IPS DF 6.9 (cell line): ENCODE data around the gene SRC.

Experiments
- DNase-seq: peaks from one replicate; pipeline ENCODE4 v3.0.0-alpha.2; 2013; ENCODE audit warnings: low read depth, low spot score
- H3K27ac ChIP-seq: one replicate; pipeline ENCODE4 v1.5.1; 2013; ENCODE audit warnings: low read length, control low read depth
- H3K27me3 ChIP-seq: 2 replicates; pipeline ENCODE4 v1.6.1; 2013; ENCODE audit warnings: mild to moderate bottlenecking, low read length; ENCODE audit not compliant: control insufficient read depth, insufficient read depth
- H3K36me3 ChIP-seq: 2 replicates; pipeline ENCODE4 v1.6.1; 2013; ENCODE audit warnings: low read length; ENCODE audit not compliant: control insufficient read depth, insufficient read depth
- H3K4me1 ChIP-seq: 2 replicates; pipeline ENCODE4 v1.6.1; 2013; ENCODE audit warnings: low read length; ENCODE audit not compliant: control insufficient read depth, insufficient read depth
- H3K4me3 ChIP-seq: 2 replicates; pipeline ENCODE4 v1.5.1; 2013; ENCODE audit warnings: mild to moderate bottlenecking, low read length
- H3K9me3 ChIP-seq: 2 replicates; pipeline ENCODE4 v1.6.1; 2013; ENCODE audit warnings: low read length, inconsistent platforms; ENCODE audit not compliant: control insufficient read depth, insufficient read depth
- WGBS: extraction: QIAGEN DNeasy Blood & Tissue Kit; methylation state at CpG from one replicate; pipeline ENCODE4 v1.1.7; 2013; ENCODE audit warnings: mixed read lengths, missing lambda C conversion rate; ENCODE audit not compliant: insufficient read length, insufficient coverage; 5-methylcytosine and 5-hydroxymethylcytosine counted together

The SRC gene

GRCh38 chr20:37351689-37352607, 6.0 kb downstream of the SRC start:
- Histone ChIP-seq H3K27me3 (no peaks in the 10 kb centered on the region), H3K27ac (no peak overlapping the region), H3K4me3 (no peak overlapping the region), H3K9me3 (no peaks in the 10 kb centered on the region), H3K36me3 (peaks cover under 1% of the 10 kb centered on the region; the same call in 1 of the 2 replicates), H3K4me1 (peaks cover 2% of the 10 kb centered on the region; the same call in 1 of the 2 replicates)
- DNase-seq, result no peak
- no CpG with 5 or more reads among the region's 12 CpGs for WGBS

- Histone ChIP-seq H3K4me3 (no peak overlapping the region), H3K27ac (no peak overlapping the region), H3K4me1 (no peaks in the 10 kb centered on the region), H3K27me3 (no peaks in the 10 kb centered on the region), H3K9me3 (no peaks in the 10 kb centered on the region), H3K36me3 (peaks cover 2% of the 10 kb centered on the region; the same call in 1 of the 2 replicates)
- no CpG with 5 or more reads among the region's 11 CpGs for WGBS
- DNase-seq, result no peak
Measured at GRCh38 chr20:37352608-37352980, 6.7 kb downstream of the SRC start.

DNA sequence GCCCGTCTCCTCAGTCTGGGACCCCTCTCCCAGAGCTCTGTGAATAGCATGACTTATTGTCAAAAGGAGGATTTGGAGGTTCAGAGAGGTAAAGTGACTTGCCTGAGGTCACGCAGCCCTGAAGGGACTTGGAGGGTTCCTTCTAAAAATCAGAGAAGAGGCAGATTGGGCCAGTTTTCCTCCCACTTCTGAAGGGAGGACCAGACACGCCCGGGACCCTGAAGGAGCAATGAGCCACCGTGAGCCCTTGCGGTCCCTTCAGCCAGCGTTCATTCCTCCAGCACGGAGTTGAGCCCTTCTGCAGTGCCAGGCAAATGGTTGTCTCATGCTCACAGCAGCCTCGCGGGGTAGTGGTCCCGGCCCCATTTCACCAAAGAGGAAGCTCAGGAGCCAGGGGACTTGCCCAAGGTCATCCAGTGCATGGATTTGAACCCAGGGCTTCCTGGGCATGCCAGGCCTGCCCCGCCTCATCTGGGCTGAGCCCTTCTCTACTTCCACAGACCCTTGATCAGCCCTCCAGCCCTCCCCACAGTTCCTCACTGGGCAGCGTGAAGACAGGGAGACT, 7.4 kb downstream of the SRC start:
- no peaks in the 10 kb centered on the region for H3K4me1 ChIP-seq
- no peaks in the 10 kb centered on the region for H3K27me3 ChIP-seq
- WGBS, result no CpG with 5 or more reads among the region's 13 CpGs
- no peaks in the 10 kb centered on the region for H3K9me3 ChIP-seq
- H3K36me3 ChIP-seq, result peaks cover 2% of the 10 kb centered on the region; the same call in 1 of the 2 replicates
- no peak for DNase-seq
- H3K4me3 ChIP-seq, result no peak overlapping the region
- H3K27ac ChIP-seq, result no peak overlapping the region

DNA sequence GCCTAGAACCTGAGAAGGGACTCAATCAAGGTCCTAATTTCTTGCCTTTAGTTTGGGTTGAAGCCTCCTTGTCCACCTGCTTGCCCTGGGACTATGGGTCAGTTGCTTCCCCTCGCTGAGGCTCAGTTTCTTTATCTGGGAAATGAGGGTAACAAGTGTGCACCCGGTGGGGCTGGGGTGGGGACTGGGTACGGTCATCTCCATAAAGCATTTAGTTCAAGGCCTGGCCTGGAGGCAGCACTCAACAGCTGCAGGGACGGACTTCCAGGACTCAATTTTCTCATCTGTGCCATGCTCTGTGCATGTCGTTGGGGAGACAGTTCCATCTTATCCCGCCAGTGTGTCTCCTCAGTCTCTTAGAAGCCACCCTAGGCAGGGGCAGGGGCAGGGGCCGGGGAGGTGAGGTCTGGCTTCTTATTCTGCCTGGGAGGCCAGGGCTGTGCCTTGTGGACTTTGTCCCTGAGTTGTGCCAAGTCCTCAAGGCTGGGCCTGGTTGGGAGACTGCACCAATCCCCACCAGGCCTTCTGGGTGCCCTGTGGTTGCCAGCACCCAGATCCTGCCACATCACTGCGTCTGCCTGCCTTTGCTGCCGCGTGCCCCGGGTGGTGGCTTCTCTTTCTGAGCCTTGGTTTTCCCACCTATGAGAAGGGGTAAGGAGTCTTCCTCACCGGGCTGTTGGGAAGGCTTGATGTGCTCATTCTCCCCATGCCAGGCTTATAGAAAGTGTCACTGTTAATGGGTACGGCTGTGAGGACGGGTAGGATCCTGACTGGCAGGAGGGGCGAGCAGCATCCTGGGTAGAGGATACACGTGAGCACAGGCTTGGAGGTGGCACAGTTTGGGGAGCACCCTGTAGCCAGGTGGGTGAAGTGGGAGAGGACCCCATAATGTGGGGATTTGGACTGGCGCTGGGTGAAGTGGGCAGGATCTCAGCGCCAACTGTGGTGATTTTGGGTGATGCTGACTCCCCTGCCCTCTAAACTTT, 8.6 kb downstream of the SRC start:
- DNase-seq, result no peak
- H3K27me3 ChIP-seq, result no peaks in the 10 kb centered on the region
- no peak overlapping the region for H3K4me3 ChIP-seq
- peaks cover 2% of the 10 kb centered on the region; the same call in 1 of the 2 replicates for H3K36me3 ChIP-seq
- WGBS, result no CpG with 5 or more reads among the region's 18 CpGs
- no peaks in the 10 kb centered on the region for H3K9me3 ChIP-seq
- no peaks in the 10 kb centered on the region for H3K4me1 ChIP-seq
- no peak overlapping the region for H3K27ac ChIP-seq

- Histone ChIP-seq H3K4me1 (no peaks in the 10 kb centered on the region), H3K36me3 (peaks cover 2% of the 10 kb centered on the region; the same call in 1 of the 2 replicates), H3K9me3 (no peaks in the 10 kb centered on the region), H3K4me3 (no peak overlapping the region), H3K27ac (no peak overlapping the region), H3K27me3 (no peaks in the 10 kb centered on the region)
- WGBS, result no CpG with 5 or more reads among the region's 15 CpGs
- no peak for DNase-seq
Measured at GRCh38 chr20:37355252-37356180, 9.6 kb downstream of the SRC start.

DNA sequence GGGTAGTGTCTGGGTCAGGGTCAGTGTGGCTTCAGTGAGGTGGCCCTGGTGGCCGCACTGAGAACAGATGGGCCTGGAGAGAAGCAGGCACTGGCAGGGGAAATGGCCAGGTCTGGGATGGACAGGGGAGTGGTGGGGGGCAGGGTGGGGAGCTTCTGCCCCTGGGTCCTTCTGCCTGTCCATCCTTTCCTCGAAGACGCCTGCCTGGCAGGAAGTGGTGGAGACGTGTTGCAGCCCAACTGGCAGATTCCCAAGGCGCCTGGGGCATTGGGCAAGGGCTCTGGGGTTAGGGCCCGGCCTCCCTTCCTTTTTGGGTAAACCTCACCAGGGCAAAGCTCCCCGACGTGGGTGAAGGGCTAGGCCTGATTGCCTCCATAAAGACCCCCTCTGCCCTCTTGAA, 10.4 kb downstream of the SRC start:
- H3K9me3 ChIP-seq, result no peaks in the 10 kb centered on the region
- no CpG with 5 or more reads among the region's 8 CpGs for WGBS
- H3K4me3 ChIP-seq, result no peak overlapping the region
- no peak for DNase-seq
- H3K4me1 ChIP-seq, result no peaks in the 10 kb centered on the region
- no peaks in the 10 kb centered on the region for H3K27me3 ChIP-seq
- no peak overlapping the region for H3K27ac ChIP-seq
- peaks cover 2% of the 10 kb centered on the region; the same call in 1 of the 2 replicates for H3K36me3 ChIP-seq

GRCh38 chr20:37356961-37357371, 11.0 kb downstream of the SRC start:
- WGBS, result no CpG with 5 or more reads among the region's 11 CpGs
- no peak for DNase-seq
- Histone ChIP-seq H3K27me3 (no peaks in the 10 kb centered on the region), H3K4me3 (no peak overlapping the region), H3K27ac (no peak overlapping the region), H3K4me1 (no peaks in the 10 kb centered on the region), H3K9me3 (no peaks in the 10 kb centered on the region), H3K36me3 (peaks cover 2% of the 10 kb centered on the region; the same call in 1 of the 2 replicates)

DNA sequence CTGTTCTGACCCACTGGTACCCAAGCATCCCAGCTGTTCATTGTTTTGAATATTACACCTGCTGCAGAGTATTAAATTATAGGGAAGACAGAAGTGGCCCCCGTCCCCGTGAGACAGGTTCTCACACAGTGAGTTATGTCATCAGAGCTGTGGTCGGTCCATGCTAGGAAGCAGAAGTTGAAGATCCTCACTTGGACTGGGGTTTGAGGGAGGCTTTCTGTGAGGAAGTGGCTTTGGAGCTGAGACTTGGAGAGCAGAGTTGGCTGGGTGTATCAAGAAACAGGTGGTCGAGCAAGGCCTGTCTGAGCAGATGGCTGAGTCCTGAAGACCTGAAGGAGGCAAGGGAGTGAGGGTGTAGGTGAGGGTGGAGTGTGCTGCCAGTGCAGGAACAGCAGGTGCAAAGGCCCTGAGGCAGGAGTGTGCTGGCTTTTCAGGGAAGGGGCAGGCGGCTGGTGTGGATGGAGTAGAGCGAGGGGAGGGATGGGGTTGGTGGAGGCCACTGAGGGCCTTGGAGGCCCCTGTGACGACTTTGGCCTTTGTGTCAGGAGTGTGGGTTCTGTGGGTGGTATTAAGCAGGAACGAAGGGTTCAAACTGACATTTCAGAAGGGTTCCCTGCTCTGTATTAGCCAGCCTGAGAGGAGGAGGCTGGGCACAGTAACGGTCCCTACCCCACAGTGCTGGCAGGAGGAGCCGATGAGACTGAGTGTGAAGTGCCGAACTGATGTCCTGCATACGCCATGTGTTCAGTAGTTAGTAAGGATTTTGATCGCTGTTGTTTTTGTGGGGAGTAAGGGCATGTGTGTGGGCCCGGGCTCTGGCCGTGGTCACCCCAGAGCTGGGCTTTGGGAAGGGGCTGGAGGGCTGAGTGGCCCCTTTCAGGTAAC, 11.8 kb downstream of the SRC start:
- Histone ChIP-seq H3K27me3 (no peaks in the 10 kb centered on the region), H3K4me3 (no peak overlapping the region)
- no peak for DNase-seq

More for the DNA sequence above, 11.8 kb downstream of the SRC start:
- H3K4me1 ChIP-seq, result no peaks in the 10 kb centered on the region
- no peaks in the 10 kb centered on the region for H3K9me3 ChIP-seq
- H3K27ac ChIP-seq, result no peak overlapping the region
- peaks cover 2% of the 10 kb centered on the region; the same call in 1 of the 2 replicates for H3K36me3 ChIP-seq
- no CpG with 5 or more reads among the region's 15 CpGs for whole genome bisulfite sequencing
